ENCODE measurements around the gene DPPA2.

Gene DPPA2

DNA sequence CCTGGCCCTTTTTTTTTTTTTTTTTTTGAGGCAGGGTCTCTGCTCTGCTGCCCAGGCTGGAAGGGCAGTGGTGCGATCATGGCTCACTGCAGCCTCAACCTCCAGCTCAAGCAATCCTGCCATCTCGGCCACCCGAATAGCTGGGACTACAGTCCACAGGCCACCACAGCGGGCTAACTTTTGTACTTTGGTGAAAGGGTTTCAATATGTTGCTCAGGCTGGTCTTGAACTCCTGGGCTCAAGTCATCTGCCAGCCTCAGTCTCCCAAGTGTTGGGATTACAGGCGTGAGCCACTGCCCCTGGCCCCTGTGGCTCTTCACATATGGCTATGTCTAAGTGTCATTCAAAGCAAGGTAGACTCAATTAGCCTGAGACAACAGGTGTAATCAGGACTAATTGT lies 8.8 kb upstream of the DPPA2 start:
- no peak for DNase-seq (ENCODE audit: low spot score)

DNA sequence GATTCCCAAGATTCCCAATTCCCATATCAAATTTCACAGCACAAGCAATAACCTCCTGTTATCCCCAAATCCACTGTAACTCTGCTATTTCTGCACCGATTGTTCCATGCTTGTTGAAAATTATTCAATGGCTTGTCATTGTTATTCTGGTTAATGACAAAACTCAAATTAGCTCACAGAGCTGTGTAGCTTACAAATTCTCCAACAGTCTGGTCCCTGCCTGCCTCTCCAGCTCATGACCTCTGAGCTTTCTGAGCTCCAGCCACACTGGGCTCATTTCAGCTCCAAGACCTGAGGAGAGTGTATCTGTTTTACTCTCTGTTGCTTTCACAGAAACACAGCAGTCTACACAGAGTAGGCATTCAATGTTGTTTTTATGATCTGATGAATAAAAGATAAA lies 3.3 kb downstream of the DPPA2 start:
- no peak for DNase-seq (ENCODE audit: low spot score)

DNA sequence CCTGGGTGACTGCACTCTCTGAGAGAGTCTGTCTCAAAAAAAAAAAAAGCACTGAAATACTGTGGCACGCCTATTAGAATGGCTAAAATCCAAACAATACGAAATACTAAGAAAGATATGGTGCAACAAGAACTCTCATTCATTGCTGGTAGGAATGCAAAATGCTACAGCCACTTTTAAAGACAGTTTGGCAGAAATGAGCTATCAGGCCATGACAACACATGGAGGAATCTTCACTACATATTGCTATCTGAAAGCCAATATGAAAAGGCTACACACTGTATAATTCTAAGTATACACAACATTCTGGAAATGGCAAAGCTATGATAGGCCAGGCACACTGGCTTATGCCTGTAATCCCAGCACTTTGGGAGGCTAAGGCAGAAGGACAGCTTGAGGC lies 18.8 kb downstream of the DPPA2 start:
- DNase-seq (ENCODE audit: low spot score): no peak

DNA sequence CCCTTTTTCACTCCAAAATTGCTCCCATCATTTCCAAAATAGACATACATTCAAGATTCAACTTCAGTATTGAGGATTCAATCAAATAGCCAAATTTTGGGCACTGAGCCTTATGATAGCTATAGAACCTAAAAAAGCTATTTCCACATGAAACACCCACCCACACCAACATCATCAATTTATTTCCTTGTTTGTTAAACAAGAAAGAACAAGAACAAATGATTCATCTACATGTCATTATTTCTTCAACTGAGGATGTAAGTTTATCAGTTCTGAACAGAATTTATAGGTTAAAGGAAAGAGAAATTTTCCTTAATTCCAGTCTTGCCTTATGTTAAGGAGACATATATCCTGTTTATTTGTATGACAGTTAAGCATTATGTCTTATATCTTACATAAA lies 32.2 kb downstream of the DPPA2 start:
- DNase-seq (ENCODE audit: low spot score): no peak

DNA sequence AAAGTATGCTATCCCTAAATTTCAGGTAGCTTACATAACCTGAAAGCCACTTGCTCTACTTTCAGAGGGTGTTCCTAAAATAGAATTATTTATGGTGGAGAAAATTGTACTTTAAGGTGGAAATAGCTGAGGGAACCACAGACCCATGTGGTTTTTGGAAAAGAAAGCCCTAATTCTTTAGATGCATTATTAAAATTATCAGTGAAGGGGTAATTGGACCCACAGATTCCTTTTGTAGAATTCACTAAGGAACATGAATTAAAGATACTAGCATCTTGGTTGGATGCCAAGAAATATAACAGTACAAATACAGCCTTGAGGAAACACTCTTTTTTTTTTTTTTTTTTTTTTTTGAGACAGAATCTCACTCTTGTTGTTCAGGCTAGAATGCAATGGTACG lies 37.8 kb downstream of the DPPA2 start:
- no peak for DNase-seq (ENCODE audit: low spot score)

DNA sequence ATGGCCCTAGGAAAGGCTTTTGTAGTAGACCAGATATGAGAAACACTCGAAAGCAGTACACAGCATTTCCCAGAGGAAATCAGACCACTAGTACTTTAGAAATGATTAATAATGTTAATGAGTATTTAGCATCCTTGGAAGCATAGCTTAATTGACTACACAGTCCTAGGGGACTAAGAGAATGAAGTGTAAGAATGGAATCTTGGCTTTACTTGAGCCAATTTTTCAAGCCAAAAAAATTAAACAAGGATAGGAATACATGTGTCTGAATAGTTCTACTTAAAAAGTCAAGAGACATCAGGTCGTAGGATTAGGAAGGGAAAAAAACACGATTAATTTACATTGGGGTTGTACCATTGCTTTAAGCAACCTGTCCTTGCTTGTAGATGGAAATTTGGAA lies 38.2 kb downstream of the DPPA2 start:
- DNase-seq (ENCODE audit: low spot score): no peak

DNA sequence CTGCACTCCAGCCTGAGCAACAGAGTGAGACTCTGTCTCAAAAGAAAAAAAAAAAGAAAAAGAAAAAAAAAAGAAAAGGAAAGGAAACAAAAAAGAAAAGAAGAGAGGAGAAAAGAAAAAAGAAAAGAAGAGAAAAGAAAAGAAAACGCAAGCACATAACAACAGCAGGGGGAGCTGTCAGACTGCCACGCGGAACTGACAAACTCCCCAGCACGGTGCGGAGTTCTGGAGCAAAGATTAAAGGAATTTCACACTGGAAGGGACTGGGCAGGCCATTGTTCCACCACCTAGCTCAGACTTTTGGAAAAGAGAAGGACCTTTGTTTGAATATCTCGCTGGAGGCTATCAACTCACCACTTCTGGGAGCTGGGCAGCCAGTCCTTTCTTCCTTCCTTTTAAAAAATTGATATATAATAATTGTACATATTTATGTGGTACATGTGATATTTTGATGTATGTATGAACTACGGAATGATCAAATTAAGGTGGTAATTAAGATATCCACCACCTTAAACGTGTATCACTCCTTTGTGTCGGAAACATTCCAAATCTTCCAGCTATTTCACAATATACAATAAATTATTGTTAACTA lies 40.5 kb downstream of the DPPA2 start:
- peak; percentile 2 for DNase-seq (ENCODE audit: low spot score)

DNA sequence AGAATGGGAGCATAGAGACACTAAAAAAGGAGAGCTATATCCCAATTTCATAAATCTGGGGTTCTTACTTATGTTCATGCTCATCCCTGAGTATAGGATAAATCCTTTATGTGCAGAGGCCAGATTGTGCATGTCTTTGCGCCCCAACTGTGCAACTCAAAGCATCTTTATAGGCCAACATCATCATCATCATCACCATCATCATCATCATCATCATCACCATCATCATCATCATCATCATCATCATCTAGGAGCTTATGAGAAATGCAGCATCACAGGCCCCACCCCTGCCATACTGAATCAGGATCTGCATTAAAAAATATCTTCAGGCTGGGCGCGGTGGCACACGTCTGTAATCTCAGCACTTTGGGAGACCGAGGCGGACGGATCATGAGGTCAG lies 45.5 kb downstream of the DPPA2 start:
- no peak for DNase-seq (ENCODE audit: low spot score)

DNA sequence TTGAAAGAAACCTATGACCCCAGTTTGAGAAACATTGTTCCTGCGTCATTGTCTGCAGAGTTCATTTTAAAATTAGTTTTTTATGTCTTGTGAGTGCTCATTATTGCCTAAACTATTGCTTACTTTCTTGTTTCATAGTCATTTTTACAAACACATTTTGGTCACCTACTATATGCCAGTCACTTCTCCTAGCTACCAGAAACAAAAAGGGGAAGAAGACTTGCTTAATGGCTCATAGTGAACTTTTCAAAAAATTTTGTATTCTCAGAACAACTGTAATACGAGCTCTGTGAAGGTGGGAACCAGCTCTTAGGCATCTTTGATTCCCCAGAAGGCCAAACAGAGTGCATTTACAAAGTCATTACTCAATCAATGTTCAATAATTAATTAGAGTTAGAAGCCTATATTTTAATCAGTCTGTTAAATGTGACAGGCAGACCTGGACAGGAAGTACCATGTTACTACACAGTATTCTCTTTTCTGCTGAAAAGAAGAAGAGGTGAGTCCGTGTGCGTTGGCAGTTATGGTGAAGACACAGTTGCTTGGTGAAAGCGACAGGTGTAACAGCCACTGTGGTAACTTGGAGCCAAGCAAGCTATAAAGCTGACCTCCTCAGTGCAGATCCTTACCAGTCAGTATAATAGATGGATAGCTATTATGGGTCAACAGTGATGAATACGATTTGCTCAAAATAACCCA lies 46.6 kb downstream of the DPPA2 start:
- DNase-seq (ENCODE audit: low spot score): no peak

DNA sequence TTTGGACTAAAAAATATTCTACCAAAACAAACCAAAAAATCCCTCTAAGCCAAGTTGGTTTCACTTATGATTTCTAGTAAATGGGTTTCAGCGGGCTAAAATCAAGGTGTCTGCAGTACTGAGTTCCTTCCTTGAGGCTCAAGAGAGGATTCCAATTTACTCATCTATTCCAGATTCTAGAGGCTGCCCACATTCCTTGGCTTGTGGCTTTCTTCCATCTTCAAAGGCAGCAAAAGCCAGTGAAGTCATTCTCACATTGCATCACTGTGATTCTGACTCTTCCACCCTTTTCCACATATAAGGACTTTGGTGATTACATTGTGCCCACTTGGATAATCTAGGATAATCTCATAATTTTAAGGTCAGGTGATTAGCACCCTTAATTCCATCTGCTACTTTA lies 48.1 kb downstream of the DPPA2 start:
- DNase-seq (ENCODE audit: low spot score): no peak

DNA sequence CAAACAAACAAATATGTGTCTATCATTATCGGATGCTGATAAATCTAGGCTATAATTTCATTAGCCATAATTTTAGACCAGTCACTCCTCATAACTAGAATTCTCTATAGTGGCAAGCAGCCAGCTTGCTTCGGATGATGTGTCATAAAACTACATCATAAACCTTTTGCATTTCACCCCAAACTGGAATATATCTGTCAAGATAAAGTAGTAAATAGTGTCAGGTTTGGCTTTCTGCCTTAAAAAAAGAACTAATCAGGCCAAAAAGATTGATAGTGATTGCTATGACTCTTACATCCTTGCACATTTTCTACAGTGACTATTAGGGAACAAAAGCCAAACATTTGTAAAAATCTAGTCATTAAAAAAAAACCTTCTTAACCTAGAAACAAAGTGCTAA lies 51.0 kb downstream of the DPPA2 start:
- no peak for DNase-seq (ENCODE audit: low spot score)

DNA sequence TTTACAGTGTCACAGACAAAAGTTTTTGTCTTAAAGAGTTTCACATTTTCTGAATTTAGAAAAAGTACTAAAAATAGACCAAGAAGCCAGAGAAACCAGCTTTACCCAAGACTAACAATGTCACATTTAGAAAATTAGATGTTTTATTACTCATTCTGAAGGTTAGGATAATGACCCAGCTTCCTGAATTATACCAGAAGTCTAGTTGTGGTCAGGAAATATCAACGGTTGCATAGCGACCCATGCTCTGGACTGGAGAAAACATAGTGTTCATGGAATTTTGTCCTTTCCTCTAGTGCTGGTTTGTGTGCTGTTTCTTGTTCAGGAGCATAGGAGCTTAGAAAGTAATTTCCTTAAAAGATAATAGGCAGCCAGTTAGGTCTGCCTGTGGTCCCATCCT lies 59.0 kb downstream of the DPPA2 start:
- DNase-seq (ENCODE audit: low spot score): no peak

DNA sequence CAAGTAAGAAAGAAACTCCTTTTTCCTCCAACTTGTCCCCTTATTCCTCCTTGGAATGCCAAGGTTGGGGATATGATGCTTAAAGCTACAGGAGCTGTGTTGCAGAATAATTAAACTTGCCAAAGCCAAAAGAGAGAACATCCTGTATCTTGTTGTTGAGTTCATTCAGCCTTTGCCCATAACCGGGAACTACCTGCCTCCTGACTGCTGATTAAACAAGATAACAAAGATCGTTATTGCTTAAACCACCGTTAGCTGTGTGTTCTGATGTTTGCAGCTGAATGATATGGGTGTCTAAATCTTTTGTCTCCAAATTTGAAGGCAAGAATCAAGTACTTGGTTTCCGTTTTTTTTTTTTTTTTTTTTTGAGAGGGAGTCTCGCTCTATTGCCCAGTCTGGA lies 61.5 kb downstream of the DPPA2 start:
- no peak for DNase-seq (ENCODE audit: low spot score)

DNA sequence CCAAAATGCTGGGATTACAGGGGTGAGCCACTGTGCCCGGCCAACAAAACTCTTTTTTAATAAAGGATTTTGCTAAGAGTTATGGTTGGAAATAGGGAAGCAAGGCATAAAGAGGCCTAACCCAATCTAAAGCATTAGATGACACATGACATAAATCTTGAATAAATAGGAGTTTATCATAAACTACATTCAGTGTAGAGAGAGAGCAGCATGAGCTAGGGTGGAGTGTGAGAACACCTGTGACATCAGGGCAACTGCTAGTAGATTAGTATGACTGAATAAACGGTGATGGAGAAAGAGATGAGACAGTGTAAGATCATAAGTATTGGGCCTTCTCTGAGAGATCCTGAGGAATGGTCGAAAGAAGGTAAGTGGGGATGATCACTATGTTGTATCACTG lies 63.7 kb downstream of the DPPA2 start:
- DNase-seq (ENCODE audit: low spot score): no peak
